Astrocyte (in vitro differentiated cells and primary cell): ENCODE data around the gene KCNH4.

Experiments used
- CTCF ChIP-seq: IDR thresholded peaks from 2 replicates; pipeline ENCODE4 v1.5.1; 2011; ENCODE audit warnings: low read depth, mild to moderate bottlenecking, inconsistent platforms, low read length, moderate library complexity; ENCODE audit not compliant: insufficient read depth
- EZH2 ChIP-seq: IDR thresholded peaks from 2 replicates; pipeline ENCODE4 v1.6.1; 2012; ENCODE audit warnings: mild to moderate bottlenecking, low read length, inconsistent platforms; ENCODE audit not compliant: insufficient read depth

- TF ChIP-seq CTCF (no peak), EZH2 (no peak)
These were observed 4.6 kb upstream of the KCNH4 start for GRCh38 chr17:42185621-42185930.
